Measurements from ENCODE around the gene ZBTB20. TPM values are rescaled to one million over a fixed set of nuclear protein-coding genes. Genes with fewer than 3 reads are reported as not detected.

ZBTB20 gene
- polyA plus RNA-seq, 1 of the 3 experiments (the other 2 are of a cell fraction), result 0.43 TPM

DNA sequence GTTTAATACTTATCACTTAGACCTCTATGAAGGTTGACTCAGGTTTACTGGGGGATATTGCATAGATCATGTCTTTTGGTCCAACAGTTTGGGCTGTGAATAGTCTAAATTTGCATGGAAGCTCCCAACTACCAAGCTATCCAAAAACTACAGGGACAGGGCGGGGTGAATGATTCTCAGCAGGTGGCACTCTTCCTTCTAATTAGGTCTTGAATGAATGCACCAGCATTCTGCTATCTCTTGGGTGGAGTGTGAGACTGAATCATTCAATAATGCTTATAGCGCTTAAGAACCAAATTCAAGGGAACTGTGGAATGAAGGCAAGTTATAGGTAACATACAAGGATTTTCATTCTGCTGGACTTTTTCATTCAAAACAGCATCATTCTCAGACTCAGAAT lies 507.0 kb downstream of the ZBTB20 start:
- H4K20me1 ChIP-seq (ENCODE audit: insufficient read depth), result no peaks in the 10 kb centered on the region
- WGBS (ENCODE audit: low lambda C conversion rate), result 94% methylated on average over 2 of the region's 2 CpGs
- H3K27me3 ChIP-seq (ENCODE audit: insufficient read depth), result no peaks in the 10 kb centered on the region
- TF ChIP-seq, protein P1, sequence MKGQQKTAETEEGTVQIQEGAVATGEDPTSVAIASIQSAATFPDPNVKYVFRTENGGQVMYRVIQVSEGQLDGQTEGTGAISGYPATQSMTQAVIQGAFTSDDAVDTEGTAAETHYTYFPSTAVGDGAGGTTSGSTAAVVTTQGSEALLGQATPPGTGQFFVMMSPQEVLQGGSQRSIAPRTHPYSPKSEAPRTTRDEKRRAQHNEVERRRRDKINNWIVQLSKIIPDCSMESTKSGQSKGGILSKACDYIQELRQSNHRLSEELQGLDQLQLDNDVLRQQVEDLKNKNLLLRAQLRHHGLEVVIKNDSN (IDR thresholded peaks at IDR 0.05; ENCODE audit: borderline replicate concordance, low read depth), result no peak
- TF ChIP-seq GATA2 (CRISPR knock-in tag; IDR thresholded peaks at IDR 0.05) (no peak), USF2 (IDR thresholded peaks at IDR 0.05; ENCODE audit: borderline replicate concordance, low read depth, low read length) (no peak), SMC3 (IDR thresholded peaks at IDR 0.05; ENCODE audit: low read depth, low read length) (no peak), ZBTB33 (IDR thresholded peaks at IDR 0.05; ENCODE audit: borderline replicate concordance, low read depth) (no peak), TAF1 (IDR thresholded peaks at IDR 0.05; ENCODE audit: borderline replicate concordance, low read depth, low read length) (no peak), TEAD4 (IDR thresholded peaks at IDR 0.05; ENCODE audit: borderline replicate concordance, insufficient read depth) (no peak), RFX5 (IDR thresholded peaks at IDR 0.05; ENCODE audit: low read length) (no peak), EP300 (IDR thresholded peaks at IDR 0.05; ENCODE audit: borderline replicate concordance in 1 of 2, low read depth in 1 of 2, low read length in 1 of 2) (no peak), ELF1 (IDR thresholded peaks at IDR 0.05) (no peak), GABPA (IDR thresholded peaks at IDR 0.05; ENCODE audit: low read depth) (no peak), JUND (IDR thresholded peaks at IDR 0.05) (no peak), RCOR1 (IDR thresholded peaks at IDR 0.05; ENCODE audit: low read length) (no peak), SIN3A (IDR thresholded peaks at IDR 0.05; ENCODE audit: borderline replicate concordance, low read depth, low read length) (no peak), FOSL2 (IDR thresholded peaks at IDR 0.05; ENCODE audit: borderline replicate concordance, low read depth) (no peak)
- H3K4me3 ChIP-seq (ENCODE audit: low read depth in 2 of 2, low read length in 1 of 2), result no peak overlapping the region
- no peak overlapping the region for H3K9ac ChIP-seq
- POLR2A ChIA-PET, result no interaction called here
- no peak overlapping the region for H3K27ac ChIP-seq (ENCODE audit: low read depth in 2 of 2, low read length in 1 of 2)
- H3K9me2 ChIP-seq, result no peaks in the 10 kb centered on the region
- H2AFZ ChIP-seq (ENCODE audit: low read depth), result no peak overlapping the region
- H3K79me2 ChIP-seq (ENCODE audit: insufficient read depth), result no peaks in the 10 kb centered on the region
- CTCF ChIA-PET, result interaction anchor here (1.2 kb wide), 1 partner anchor 9 kb away, joined by 4 read pairs; no protein-coding TSS in a partner anchor
- H3K9me3 ChIP-seq, result peaks cover 7% of the 10 kb centered on the region; the same call in 1 of the 2 replicates
- no peaks in the 10 kb centered on the region for H3K36me3 ChIP-seq (replicated peaks in 1 of 2; ENCODE audit: control insufficient read depth in 1 of 2, insufficient read depth in 2 of 2, low read length in 1 of 2)
- no peak overlapping the region for H3K4me2 ChIP-seq
- no peaks in the 10 kb centered on the region for H3F3A ChIP-seq (replicated peaks; ENCODE audit: insufficient read depth)
- no peak for DNase-seq
- no peaks in the 10 kb centered on the region for H3K4me1 ChIP-seq (ENCODE audit: control insufficient read depth in 1 of 2, insufficient read depth in 2 of 2, low read depth in 1 of 2, low read length in 1 of 2)

GRCh38 chr3:114639171-114639570 lies 507.9 kb downstream of the ZBTB20 start:
- CTCF ChIA-PET, result interaction anchor here (0.6 kb wide), 1 partner anchor 453 kb away, joined by 3 read pairs; no protein-coding TSS in a partner anchor
- H4K20me1 ChIP-seq (ENCODE audit: insufficient read depth), result no peaks in the 10 kb centered on the region
- POLR2A ChIA-PET, result no interaction called here
- H3K36me3 ChIP-seq (replicated peaks in 1 of 2; ENCODE audit: control insufficient read depth in 1 of 2, insufficient read depth in 2 of 2, low read length in 1 of 2), result no peaks in the 10 kb centered on the region
- H3K4me3 ChIP-seq (ENCODE audit: low read depth in 2 of 2, low read length in 1 of 2), result no peak overlapping the region
- no peaks in the 10 kb centered on the region for H3F3A ChIP-seq (replicated peaks; ENCODE audit: insufficient read depth)
- H3K9ac ChIP-seq, result no peak overlapping the region
- no peaks in the 10 kb centered on the region for H3K9me2 ChIP-seq
- no peak for DNase-seq
- no peak overlapping the region for H3K27ac ChIP-seq (ENCODE audit: low read depth in 2 of 2, low read length in 1 of 2)
- H3K79me2 ChIP-seq (ENCODE audit: insufficient read depth), result no peaks in the 10 kb centered on the region
- H3K27me3 ChIP-seq (ENCODE audit: insufficient read depth), result no peaks in the 10 kb centered on the region
- 87% methylated on average over 1 of the region's 1 CpG for WGBS (ENCODE audit: low lambda C conversion rate)
- no peaks in the 10 kb centered on the region for H3K4me1 ChIP-seq (ENCODE audit: control insufficient read depth in 1 of 2, insufficient read depth in 2 of 2, low read depth in 1 of 2, low read length in 1 of 2)
- H3K4me2 ChIP-seq, result no peak overlapping the region
- peaks cover 7% of the 10 kb centered on the region; the same call in 1 of the 2 replicates for H3K9me3 ChIP-seq
- no peak overlapping the region for H2AFZ ChIP-seq (ENCODE audit: low read depth)
- no peak for TF ChIP-seq FOXM1 (IDR thresholded peaks at IDR 0.05; ENCODE audit: low read depth)
- no peak for TF ChIP-seq SMC3 (IDR thresholded peaks at IDR 0.05; ENCODE audit: low read depth, low read length)
- TF ChIP-seq GATA2 (CRISPR knock-in tag; IDR thresholded peaks at IDR 0.05), result no peak
- TF ChIP-seq TAF1 (IDR thresholded peaks at IDR 0.05; ENCODE audit: borderline replicate concordance, low read depth, low read length), result no peak
- TF ChIP-seq MXI1 (IDR thresholded peaks at IDR 0.05; ENCODE audit: low read depth, low read length), result no peak
- no peak for TF ChIP-seq EP300 (IDR thresholded peaks at IDR 0.05; ENCODE audit: borderline replicate concordance in 1 of 2, low read depth in 1 of 2, low read length in 1 of 2)
- TF ChIP-seq CHD2 (IDR thresholded peaks at IDR 0.05; ENCODE audit: low read length, partially characterized antibody), result no peak
- TF ChIP-seq, protein P2, sequence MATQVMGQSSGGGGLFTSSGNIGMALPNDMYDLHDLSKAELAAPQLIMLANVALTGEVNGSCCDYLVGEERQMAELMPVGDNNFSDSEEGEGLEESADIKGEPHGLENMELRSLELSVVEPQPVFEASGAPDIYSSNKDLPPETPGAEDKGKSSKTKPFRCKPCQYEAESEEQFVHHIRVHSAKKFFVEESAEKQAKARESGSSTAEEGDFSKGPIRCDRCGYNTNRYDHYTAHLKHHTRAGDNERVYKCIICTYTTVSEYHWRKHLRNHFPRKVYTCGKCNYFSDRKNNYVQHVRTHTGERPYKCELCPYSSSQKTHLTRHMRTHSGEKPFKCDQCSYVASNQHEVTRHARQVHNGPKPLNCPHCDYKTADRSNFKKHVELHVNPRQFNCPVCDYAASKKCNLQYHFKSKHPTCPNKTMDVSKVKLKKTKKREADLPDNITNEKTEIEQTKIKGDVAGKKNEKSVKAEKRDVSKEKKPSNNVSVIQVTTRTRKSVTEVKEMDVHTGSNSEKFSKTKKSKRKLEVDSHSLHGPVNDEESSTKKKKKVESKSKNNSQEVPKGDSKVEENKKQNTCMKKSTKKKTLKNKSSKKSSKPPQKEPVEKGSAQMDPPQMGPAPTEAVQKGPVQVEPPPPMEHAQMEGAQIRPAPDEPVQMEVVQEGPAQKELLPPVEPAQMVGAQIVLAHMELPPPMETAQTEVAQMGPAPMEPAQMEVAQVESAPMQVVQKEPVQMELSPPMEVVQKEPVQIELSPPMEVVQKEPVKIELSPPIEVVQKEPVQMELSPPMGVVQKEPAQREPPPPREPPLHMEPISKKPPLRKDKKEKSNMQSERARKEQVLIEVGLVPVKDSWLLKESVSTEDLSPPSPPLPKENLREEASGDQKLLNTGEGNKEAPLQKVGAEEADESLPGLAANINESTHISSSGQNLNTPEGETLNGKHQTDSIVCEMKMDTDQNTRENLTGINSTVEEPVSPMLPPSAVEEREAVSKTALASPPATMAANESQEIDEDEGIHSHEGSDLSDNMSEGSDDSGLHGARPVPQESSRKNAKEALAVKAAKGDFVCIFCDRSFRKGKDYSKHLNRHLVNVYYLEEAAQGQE (IDR thresholded peaks at IDR 0.05; ENCODE audit: low read depth, low read length), result no peak
- no peak for TF ChIP-seq RAD21 (IDR thresholded peaks at IDR 0.05; ENCODE audit: low read length)
- TF ChIP-seq ELF1 (IDR thresholded peaks at IDR 0.05), result no peak
- TF ChIP-seq JUND (IDR thresholded peaks at IDR 0.05), result no peak

Data from SK-N-SH (cell line).